A549 (cell line): ENCODE results near the gene CIAO2B. TPM values are rescaled to one million over a fixed set of nuclear protein-coding genes. Genes with fewer than 3 reads are reported as not detected.

Experiments
- ATAC-seq, 2 experiments: fragments of 200-7000 bp in 1 of 2; fragments of >200 bp in 1 of 2; cut with Nextera tagmentation in 1 of 2; cut with Tn5 transposase in 1 of 2; 3 replicates each; pipeline versions ENCODE4 v1.8.0 to v1.9.1; 2018 to 2020; ENCODE audit warnings: mild to moderate bottlenecking in 1 of 2, moderate library complexity in 1 of 2
- CTCF ChIA-PET: fragments of 300-600 bp; sonication (Branson Sonifier 250); formaldehyde crosslinking; extraction: SDS; loops from one replicate; lab custom pipeline; 2021; ENCODE audit warnings: antibody characterized with exemption, inconsistent platforms; lab: Yijun Ruan, JAX
- POLR2A ChIA-PET: fragments of 350-600 bp; formaldehyde crosslinking; extraction: SDS; loops from one replicate; lab custom pipeline; 2021; ENCODE audit warnings: antibody characterized with exemption, inconsistent platforms; lab: Yijun Ruan, JAX
- DNase-seq, 2 experiments: peaks; one replicate each; pipeline versions ENCODE4 v3.0.0 to v3.0.0-alpha.2; 2011 to 2016; ENCODE audit warnings: low read depth in 1 of 2, low spot score in 1 of 2
- FAIRE-seq: peaks from 2 replicates; lab custom pipeline; 2011; peaks lifted over from hg19 to GRCh38; lab: Jason Lieb, UNC
- H3K27ac ChIP-seq, 2 experiments: fragments of >200 bp; sonication (Bioruptor Twin); formaldehyde crosslinking; 3 replicates each; pipeline ENCODE4 v1.5.1; 2016 to 2017
- H3K4me1 ChIP-seq: fragments of >200 bp; sonication (Bioruptor Twin); formaldehyde crosslinking; 3 replicates; pipeline ENCODE4 v1.6.1; 2016
- H3K4me2 ChIP-seq: fragments of >200 bp; sonication (Bioruptor Twin); formaldehyde crosslinking; 3 replicates; pipeline ENCODE4 v1.6.1; 2016
- H3K4me3 ChIP-seq: fragments of >200 bp; sonication (Bioruptor Twin); formaldehyde crosslinking; 3 replicates; pipeline ENCODE4 v1.5.1; 2016
- H3K9me3 ChIP-seq: fragments of >200 bp; sonication (Bioruptor Twin); formaldehyde crosslinking; 3 replicates; pipeline ENCODE4 v1.6.1; 2016
- CHD4 ChIP-seq: fragments of 200-600 bp; sonication (generic); IDR thresholded peaks from 2 replicates; pipeline ENCODE4 v1.6.1; 2016; ENCODE audit warnings: antibody characterized with exemption, mild to moderate bottlenecking, borderline replicate concordance
- EP300 ChIP-seq, 2 experiments: fragments of >200 bp; sonication (Bioruptor Twin); formaldehyde crosslinking; IDR thresholded peaks; 2 replicates in 1 of 2; 3 replicates in 1 of 2; pipeline ENCODE4 v1.6.1; 2016 to 2017
- FOSB ChIP-seq: fragments of 250-450 bp; sonication (Bioruptor Pico); IDR thresholded peaks from 2 replicates; pipeline ENCODE4 v1.5.0; 2020; ENCODE audit warnings: mild to moderate bottlenecking, moderate library complexity
- FOXS1 ChIP-seq: fragments of 250-450 bp; sonication (Bioruptor Pico); IDR thresholded peaks from 2 replicates; pipeline ENCODE4 v1.5.0; 2020; ENCODE audit warnings: mild to moderate bottlenecking, moderate library complexity
- GATA3 ChIP-seq: IDR thresholded peaks from 2 replicates; pipeline ENCODE4 v1.6.1; 2012; ENCODE audit warnings: borderline replicate concordance
- HES2 ChIP-seq: fragments of >200 bp; sonication (Bioruptor Twin); formaldehyde crosslinking; IDR thresholded peaks from 2 replicates; pipeline ENCODE4 v1.6.1; 2016
- HEYL ChIP-seq: fragments of 250-450 bp; sonication (Bioruptor Pico); IDR thresholded peaks from 2 replicates; pipeline ENCODE4 v1.8.0; 2021; ENCODE audit warnings: mild to moderate bottlenecking, moderate library complexity
- HOXB5 ChIP-seq: fragments of 250-450 bp; sonication (Bioruptor Pico); IDR thresholded peaks from 2 replicates; pipeline ENCODE4 v1.5.0; 2020; ENCODE audit warnings: mild to moderate bottlenecking, moderate library complexity
- JUN ChIP-seq, 2 experiments: fragments of >200 bp; sonication (Bioruptor Twin); formaldehyde crosslinking; IDR thresholded peaks; 2 replicates in 1 of 2; 3 replicates in 1 of 2; pipeline ENCODE4 v1.6.1; 2016 to 2017
- KDM1A ChIP-seq: fragments of 200-600 bp; sonication (generic); IDR thresholded peaks from 2 replicates; pipeline ENCODE4 v1.6.1; 2016; ENCODE audit warnings: low read depth, mild to moderate bottlenecking
- MAZ ChIP-seq: fragments of 150-350 bp; IDR thresholded peaks from 2 replicates; pipeline ENCODE4 v1.6.1; 2014; ENCODE audit warnings: antibody characterized with exemption, low read depth, low read length, borderline replicate concordance
- RAD21 ChIP-seq, 2 experiments: fragments of >200 bp in 1 of 2; sonication (Bioruptor Twin) in 1 of 2; formaldehyde crosslinking in 1 of 2; IDR thresholded peaks in 1 of 2; conservative IDR thresholded peaks in 1 of 2; 2 replicates in 1 of 2; 3 replicates in 1 of 2; pipeline ENCODE4 v1.6.1; 2012 to 2018; ENCODE audit warnings: inconsistent platforms in 1 of 2
- RFX5 ChIP-seq: fragments of 450-650 bp; IDR thresholded peaks from 2 replicates; pipeline ENCODE4 v1.7.1; 2014; ENCODE audit warnings: antibody characterized with exemption, mild to moderate bottlenecking, moderate library complexity
- SMC3 ChIP-seq: fragments of >200 bp; sonication (Bioruptor Twin); formaldehyde crosslinking; IDR thresholded peaks from 3 replicates; pipeline ENCODE4 v1.6.1; 2018; ENCODE audit warnings: inconsistent platforms
- USF2 ChIP-seq: fragments of 450-650 bp; IDR thresholded peaks from 2 replicates; pipeline ENCODE4 v1.6.1; 2014; ENCODE audit warnings: antibody characterized with exemption
- ZNF302 ChIP-seq: fragments of 250-450 bp; sonication (Bioruptor Pico); IDR thresholded peaks from 2 replicates; pipeline ENCODE4 v1.9.0; 2021; ENCODE audit warnings: inconsistent platforms, mild to moderate bottlenecking, moderate library complexity
- WGBS: methylation state at CpG from one replicate; pipeline ENCODE4 v1.1.6; 2017; ENCODE audit errors: missing lambda C conversion rate; 5-methylcytosine and 5-hydroxymethylcytosine counted together
- polyA plus RNA-seq, 4 experiments: library from polyadenylated mRNA; depleted of rRNA in 3 of 4; stranded (reverse); fragments of >200 nt; fragmentation: RNase III in 1 of 4; extraction: RNeasy Plus Mini Kit Qiagen cat#74134 plus additional on column Dnase treatment in 1 of 4; gene quantifications; 2 replicates in 3 of 4; 3 replicates in 1 of 4; pipeline ENCODE4 v1.2.3, GENCODE V29; 2011 to 2017
- TF ChIP-seq, protein P1 (sequence below): fragments of >200 bp; sonication (Bioruptor Twin); formaldehyde crosslinking; IDR thresholded peaks from 3 replicates; pipeline ENCODE4 v1.5.1; 2016

The CIAO2B gene
- polyA plus RNA-seq, 2 of the 4 experiments (the other 2 are of a cell fraction) = 134 to 140 TPM

DNA sequence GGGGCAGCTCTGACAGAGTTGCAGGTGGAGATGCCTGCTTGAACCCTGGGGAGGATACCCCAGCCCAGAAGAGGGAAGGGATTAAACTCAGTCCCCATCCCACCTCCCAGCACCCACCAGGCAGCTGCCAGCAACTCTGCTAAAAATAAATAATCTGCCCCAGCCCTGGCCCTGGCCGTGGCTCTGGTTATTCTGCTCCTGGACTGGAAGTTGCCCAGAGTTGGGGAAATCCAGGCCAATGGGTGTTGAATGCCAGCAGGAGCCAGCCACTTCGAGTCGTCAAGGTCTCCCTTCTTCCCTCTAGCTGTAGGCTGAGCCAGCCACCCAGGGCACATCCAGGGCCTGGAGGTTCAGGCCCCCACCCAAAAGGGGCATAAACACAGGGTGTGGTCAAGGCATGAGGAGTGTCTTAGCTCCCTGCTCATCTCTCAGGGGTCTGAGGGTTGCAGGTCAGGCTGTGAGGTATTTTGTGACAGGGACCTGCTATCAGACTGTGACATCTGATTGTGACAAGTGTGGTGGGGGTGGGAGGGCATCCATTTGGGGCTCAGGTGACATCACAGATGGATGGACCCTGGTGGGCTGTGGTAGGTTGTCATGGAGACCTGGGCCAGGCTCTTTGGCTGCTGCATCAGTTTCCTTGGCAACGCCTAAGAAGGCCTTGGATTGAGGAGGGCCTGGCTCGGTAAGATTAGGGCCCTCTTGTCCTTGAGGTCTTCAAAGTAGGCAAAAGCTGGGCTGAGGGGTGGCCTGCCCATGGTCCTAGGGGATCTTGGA, 7.8 kb downstream of the CIAO2B start:
- POLR2A ChIA-PET = interaction anchor here (0.7 to 1.1 kb wide), 3 partner anchors 28 to 297 kb away, joined by 3 to 4 read pairs (median 3); partner anchors contain the start of gene PDP2
- CTCF ChIA-PET = interaction anchor here (0.7 to 29.9 kb wide), 8 partner anchors 8 to 78 kb away, joined by 3 to 837 read pairs (median 3); partner anchors contain the start of genes CDH16, CIAO2B and PDP2
- H3K9me3 ChIP-seq = no peaks in the 10 kb centered on the region
- ATAC-seq (peak in 1 of 2 experiments; percentile 2; a peak in 2 of 6 replicates), DNase-seq (no peak), FAIRE-seq (no peak)
- H3K27ac ChIP-seq = peak overlapping the region in 1 of 2 experiments; percentile 79; a peak in 4 of 6 replicates
- WGBS = 58% methylated on average over 5 of the region's 5 CpGs
- no peak for TF ChIP-seq GATA3
- TF ChIP-seq RFX5 = no peak
- TF ChIP-seq MAZ = no peak
- TF ChIP-seq USF2 = no peak
- TF ChIP-seq KDM1A = no peak
- TF ChIP-seq ZNF302 (CRISPR knock-in tag) = no peak
- no peak for TF ChIP-seq CHD4
- TF ChIP-seq FOXS1 (CRISPR knock-in tag) = no peak
- TF ChIP-seq HES2 = no peak
- TF ChIP-seq FOSB (CRISPR knock-in tag) = no peak
- no peak for TF ChIP-seq HEYL (CRISPR knock-in tag)
- H3K4me1 ChIP-seq = peaks cover 23% of the 10 kb centered on the region
- H3K4me3 ChIP-seq = no peak overlapping the region
- H3K4me2 ChIP-seq = no peak overlapping the region

- H3K27ac ChIP-seq = peak within 1 kb of the TSS; percentile 57 to 79; a peak in 5 of 6 replicates
- WGBS = 66% methylated on average over 19 of the region's 42 CpGs
- TF ChIP-seq HES2 = no peak
- peaks cover 23% of the 10 kb centered on the region for H3K4me1 ChIP-seq
- ATAC-seq = peak in 1 of 2 experiments; percentile 15; a peak in 3 of 6 replicates
- no peaks in the 10 kb centered on the region for H3K9me3 ChIP-seq
- peak within 1 kb of the TSS; percentile 51 for H3K4me3 ChIP-seq
- DNase-seq = no peak
- no peak for FAIRE-seq
- peak within 1 kb of the TSS; percentile 83 for H3K4me2 ChIP-seq
- POLR2A ChIA-PET = no interaction called here
- CTCF ChIA-PET = interaction anchor here (0.8 to 29.9 kb wide), 5 partner anchors 9 to 29 kb away, joined by 3 to 837 read pairs (median 3); partner anchors contain the start of genes CDH16, CIAO2B and PDP2
These were observed 8.8 kb downstream of the CIAO2B start, which contains the start of gene RRAD for GRCh38 chr16:66925322-66925840. Gene RRAD (minus strand): TSS chr16:66925535. CDS start chr16:66925179, 356 bp downstream.

DNA sequence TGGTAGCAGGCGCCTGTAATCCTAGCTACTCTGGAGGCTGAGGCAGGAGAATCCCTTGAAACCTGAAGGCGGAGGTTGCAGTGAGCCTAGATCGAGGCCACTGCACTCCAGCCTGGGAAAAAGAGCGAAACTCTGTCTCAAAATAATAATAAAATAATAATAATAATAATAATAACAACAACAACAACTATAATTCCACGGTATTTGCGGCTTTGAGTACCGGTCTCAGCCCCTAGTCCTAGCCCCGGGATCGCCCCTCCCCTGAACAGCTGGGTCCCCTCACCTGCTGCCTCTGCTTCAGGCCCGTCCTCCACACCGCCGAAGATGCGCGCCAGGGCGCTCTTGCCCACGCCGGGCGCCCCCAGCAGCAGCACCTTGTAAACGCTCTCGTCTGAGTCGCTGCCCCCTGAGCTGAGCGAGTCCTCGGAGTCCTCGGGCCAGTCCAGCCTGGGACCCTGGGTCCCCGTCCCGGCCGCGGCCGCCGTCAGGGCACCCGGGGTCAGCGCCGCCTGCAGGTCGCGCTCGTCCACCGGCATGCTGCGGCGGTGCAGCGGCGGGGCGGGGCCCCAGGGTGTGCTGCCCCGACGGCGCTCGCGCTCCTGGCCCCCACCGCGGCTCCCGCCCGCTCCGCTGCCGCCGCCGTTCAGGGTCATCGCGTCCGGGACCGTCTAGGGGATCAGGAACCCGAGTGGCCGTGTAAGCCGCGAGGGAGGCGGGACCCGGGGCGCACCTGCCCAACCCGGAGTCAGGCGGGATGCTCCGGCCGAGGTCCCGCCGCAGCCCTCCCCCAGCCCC, 9.5 kb downstream of the CIAO2B start:
- ATAC-seq (peak; percentile 55 to 74; a peak in 5 of 6 replicates), FAIRE-seq (no peak), DNase-seq (peak in 1 of 2 experiments; percentile 81)
- H3K4me2 ChIP-seq = peak overlapping the region; percentile 83
- ChIA-PET POLR2A (no interaction called here), CTCF (interaction anchor here (0.7 to 29.9 kb wide), 5 partner anchors 10 to 57 kb away, joined by 3 to 837 read pairs (median 3); partner anchors contain the start of genes CDH16, CIAO2B and PDP2)
- H3K27ac ChIP-seq = peak overlapping the region; percentile 57 to 79; a peak in 5 of 6 replicates
- no peaks in the 10 kb centered on the region for H3K9me3 ChIP-seq
- peaks cover 23% of the 10 kb centered on the region for H3K4me1 ChIP-seq
- H3K4me3 ChIP-seq = peak overlapping the region; percentile 51
- TF ChIP-seq RAD21 (conservative IDR thresholded peaks at IDR 0.05 in 1 of 2, IDR thresholded peaks at IDR 0.05 in 1 of 2) = peak in 1 of 2 experiments; percentile 33; a peak in 1 of 5 replicates
- TF ChIP-seq SMC3 = peak; percentile 61
- TF ChIP-seq, protein P1, sequence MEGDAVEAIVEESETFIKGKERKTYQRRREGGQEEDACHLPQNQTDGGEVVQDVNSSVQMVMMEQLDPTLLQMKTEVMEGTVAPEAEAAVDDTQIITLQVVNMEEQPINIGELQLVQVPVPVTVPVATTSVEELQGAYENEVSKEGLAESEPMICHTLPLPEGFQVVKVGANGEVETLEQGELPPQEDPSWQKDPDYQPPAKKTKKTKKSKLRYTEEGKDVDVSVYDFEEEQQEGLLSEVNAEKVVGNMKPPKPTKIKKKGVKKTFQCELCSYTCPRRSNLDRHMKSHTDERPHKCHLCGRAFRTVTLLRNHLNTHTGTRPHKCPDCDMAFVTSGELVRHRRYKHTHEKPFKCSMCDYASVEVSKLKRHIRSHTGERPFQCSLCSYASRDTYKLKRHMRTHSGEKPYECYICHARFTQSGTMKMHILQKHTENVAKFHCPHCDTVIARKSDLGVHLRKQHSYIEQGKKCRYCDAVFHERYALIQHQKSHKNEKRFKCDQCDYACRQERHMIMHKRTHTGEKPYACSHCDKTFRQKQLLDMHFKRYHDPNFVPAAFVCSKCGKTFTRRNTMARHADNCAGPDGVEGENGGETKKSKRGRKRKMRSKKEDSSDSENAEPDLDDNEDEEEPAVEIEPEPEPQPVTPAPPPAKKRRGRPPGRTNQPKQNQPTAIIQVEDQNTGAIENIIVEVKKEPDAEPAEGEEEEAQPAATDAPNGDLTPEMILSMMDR = peak; percentile 56
- peak in 1 of 2 experiments; percentile 44; a peak in 1 of 5 replicates for TF ChIP-seq JUN (IDR thresholded peaks at IDR 0.05)
- TF ChIP-seq EP300 (IDR thresholded peaks at IDR 0.05) = no peak
- no peak for TF ChIP-seq HOXB5
- WGBS = 54% methylated on average over 23 of the region's 72 CpGs
